K562 (cell line): ENCODE data around the gene CNTN5. TPM values are rescaled to one million over a fixed set of nuclear protein-coding genes. Genes with fewer than 3 reads are reported as not detected.

Experiments used
- ATAC-seq: fragments of 200-7000 bp; cut with Tn5 transposase; 3 replicates; pipeline ENCODE4 v1.9.1; 2020; ENCODE audit warnings: moderate library complexity
- BruUV-seq: library from RNA; stranded (reverse); fragments of 400-500 nt; replicated peaks from 2 replicates; lab custom pipeline; 2021; lab: Mats Ljungman, UMichigan
- CTCF ChIA-PET: fragments of 300-600 bp; formaldehyde crosslinking; extraction: SDS; loops from one replicate; lab custom pipeline; 2021; ENCODE audit warnings: low intra/inter-chr PET ratio; lab: Yijun Ruan, JAX
- POLR2A ChIA-PET: fragments of 300-600, 350-650 bp; sonication (Branson Sonifier 250); formaldehyde crosslinking; extraction: SDS; loops from one replicate; lab custom pipeline; 2021; ENCODE audit warnings: antibody characterized with exemption, inconsistent platforms; lab: Yijun Ruan, JAX
- DNase-seq, 4 experiments: peaks; one replicate each; pipeline versions ENCODE4 v3.0.0 to v3.0.0-alpha.2; 2011 to 2018; ENCODE audit warnings: low spot score in 3 of 4, mixed read lengths in 3 of 4; ENCODE audit errors: extremely low read depth in 1 of 4
- FAIRE-seq: peaks from 2 replicates; lab custom pipeline; 2011; peaks lifted over from hg19 to GRCh38; lab: Jason Lieb, UNC
- H2AFZ ChIP-seq: 2 replicates; pipeline ENCODE4 v1.6.0; 2011; ENCODE audit warnings: low read depth, low read length, control low read depth, inconsistent platforms
- H3K27ac ChIP-seq: fragments of 200-600 bp; 3 replicates; pipeline ENCODE4 v1.8.0; 2011; ENCODE audit warnings: low read depth, mild to moderate bottlenecking, control low read depth, inconsistent platforms, low read length, moderate library complexity, mixed read lengths; ENCODE audit errors: extremely low read depth
- H3K27me3 ChIP-seq, 2 experiments: fragments of 300-600 bp in 1 of 2; 2 replicates in 1 of 2; 3 replicates in 1 of 2; pipeline versions ENCODE4 v1.6.0 to v1.8.0; 2011; ENCODE audit warnings: inconsistent platforms in 2 of 2, low read length in 2 of 2, mild to moderate bottlenecking in 1 of 2, mixed read lengths in 1 of 2, moderate library complexity in 1 of 2; ENCODE audit not compliant: control insufficient read depth in 2 of 2, insufficient read depth in 2 of 2
- H3K36me3 ChIP-seq: fragments of 300-600 bp; 3 replicates; pipeline ENCODE4 v1.8.0; 2011; ENCODE audit warnings: mild to moderate bottlenecking, low read length, inconsistent platforms; ENCODE audit not compliant: control insufficient read depth, insufficient read depth
- H3K4me1 ChIP-seq, 2 experiments: fragments of 200-600 bp in 1 of 2; replicated peaks in 1 of 2; 2 replicates in 1 of 2; 3 replicates in 1 of 2; pipeline versions ENCODE4 v1.5.1 to v1.8.0; 2011; ENCODE audit warnings: inconsistent platforms in 2 of 2, low read length in 2 of 2, mild to moderate bottlenecking in 1 of 2, mixed read lengths in 1 of 2, moderate library complexity in 1 of 2; ENCODE audit not compliant: control insufficient read depth in 2 of 2, insufficient read depth in 2 of 2
- H3K4me2 ChIP-seq: 2 replicates; pipeline ENCODE4 v1.6.1; 2011; ENCODE audit warnings: low read length, control low read depth, inconsistent platforms, mixed read lengths; ENCODE audit not compliant: insufficient read depth
- H3K4me3 ChIP-seq: fragments of 200-600 bp; sonication (generic), shearing (Covaris generic); 2 replicates; pipeline ENCODE4 v1.5.1; 2016; ENCODE audit warnings: control low read depth, inconsistent platforms
- H3K79me2 ChIP-seq: fragments of 200-600 bp; 3 replicates; pipeline ENCODE4 v1.8.0; 2011; ENCODE audit warnings: low read length, inconsistent platforms; ENCODE audit not compliant: control insufficient read depth, insufficient read depth
- H3K9ac ChIP-seq, 2 experiments: 2 replicates each; pipeline versions ENCODE4 v1.6.0 to v1.6.1; 2011; ENCODE audit warnings: low read depth in 2 of 2, low read length in 2 of 2, control low read depth in 1 of 2, inconsistent platforms in 1 of 2, mild to moderate bottlenecking in 1 of 2, mixed read lengths in 1 of 2; ENCODE audit not compliant: insufficient read depth in 1 of 2
- H3K9me1 ChIP-seq: one replicate; pipeline ENCODE4 v1.6.0; 2011; ENCODE audit warnings: inconsistent platforms, mild to moderate bottlenecking, low read length, moderate library complexity; ENCODE audit not compliant: control insufficient read depth, insufficient read depth
- H3K9me3 ChIP-seq: replicated peaks from 2 replicates; pipeline ENCODE4 v1.5.1; 2011; ENCODE audit warnings: low read depth, low read length, inconsistent platforms; ENCODE audit not compliant: control insufficient read depth, insufficient read depth
- H4K20me1 ChIP-seq: replicated peaks from 2 replicates; pipeline ENCODE4 v1.6.1; 2011; ENCODE audit warnings: low read length, inconsistent platforms, mixed read lengths; ENCODE audit not compliant: control insufficient read depth, insufficient read depth
- ARHGAP35 ChIP-seq: fragments of 450-650 bp; IDR thresholded peaks from 2 replicates; pipeline ENCODE4 v1.6.1; 2018; ENCODE audit not compliant: partially characterized antibody
- CREB1 ChIP-seq, 2 experiments: sonication (generic) in 1 of 2; formaldehyde crosslinking in 1 of 2; IDR thresholded peaks; 2 replicates each; pipeline versions ENCODE4 v1.6.1 to v1.8.0; 2012 to 2022; ENCODE audit warnings: inconsistent platforms in 1 of 2, mild to moderate bottlenecking in 1 of 2, missing genetic modification reagents in 1 of 2, moderate library complexity in 1 of 2
- JUNB ChIP-seq: fragments of 450-650 bp; formaldehyde crosslinking; conservative IDR thresholded peaks from 2 replicates; pipeline ENCODE4 v1.4.0; 2020; ENCODE audit warnings: mild to moderate bottlenecking
- MAZ ChIP-seq, 2 experiments: fragments of 450-650 bp in 1 of 2; sonication (generic) in 1 of 2; formaldehyde crosslinking; IDR thresholded peaks in 1 of 2; conservative IDR thresholded peaks in 1 of 2; 2 replicates each; pipeline versions ENCODE4 v1.4.0 to v1.5.0; 2020; ENCODE audit warnings: mild to moderate bottlenecking in 1 of 2, missing genetic modification reagents in 1 of 2
- TSC22D4 ChIP-seq: fragments of 450-650 bp; IDR thresholded peaks from 2 replicates; pipeline ENCODE4 v1.6.1; 2016; ENCODE audit warnings: missing genetic modification characterization, missing biosample characterization, control low read depth
- ZBTB26 ChIP-seq: fragments of 450-650 bp; formaldehyde crosslinking; IDR thresholded peaks from 2 replicates; pipeline ENCODE4 v1.4.0; 2022; ENCODE audit warnings: missing genetic modification characterization
- in situ Hi-C: fragments of 300-500 bp; cut with MboI; formaldehyde crosslinking; loops from 4 replicates; pipeline ENCODE4 v1.15.0; 2018; ENCODE audit warnings: inconsistent platforms, mixed read lengths
- intact Hi-C: fragments of 100-400 bp; cut with micrococcal nuclease; formaldehyde crosslinking; loops from 2 replicates; pipeline ENCODE4 v1.14.2; 2022
- polyA plus RNA-seq, 8 experiments: library from polyadenylated mRNA; depleted of rRNA in 4 of 8; stranded (reverse) in 5 of 8; unstranded in 3 of 8; fragments of >200 nt; fragmentation: Nextera tagmentation in 2 of 8; fragmentation: Illumina TruSeq in 1 of 8; extraction: Ambion mirVana in 2 of 8; extraction: Trizol in 1 of 8; gene quantifications; 2 replicates each; pipeline versions ENCODE4 v1.2.1 to v1.2.3, GENCODE V29; 2011 to 2014; ENCODE audit warnings: inconsistent platforms in 1 of 8, missing spikeins in 1 of 8
- total RNA-seq, 7 experiments: library from RNA; depleted of rRNA in 6 of 7; stranded (reverse); fragments of >200 nt in 6 of 7; fragmentation: Illumina TruSeq in 2 of 7; extraction: Trizol in 2 of 7; gene quantifications; 2 replicates each; pipeline versions ENCODE4 v1.2.1 to v1.2.3, GENCODE V29; 2011 to 2021; ENCODE audit warnings: low replicate concordance in 1 of 7

Gene CNTN5
- total and polyA plus RNA-seq, 9 of the 15 experiments (the other 6 are each of a cell fraction or from before 2014, with no cell fraction given), result 0.03 TPM; not detected in 8

GRCh38 chr11:99584830-99585229 is 564.1 kb downstream of the CNTN5 start:
- ChIA-PET CTCF (no interaction called here), POLR2A (no interaction called here)
- Histone ChIP-seq H3K79me2 (no peaks in the 10 kb centered on the region), H3K9me3 (no peaks in the 10 kb centered on the region; the same call in 1 of the 2 replicates), H3K9me1 (no peaks in the 10 kb centered on the region), H3K27me3 (no peaks in the 10 kb centered on the region), H3K4me3 (no peak overlapping the region), H3K4me2 (no peak overlapping the region), H3K27ac (no peak overlapping the region), H3K36me3 (no peaks in the 10 kb centered on the region), H3K9ac (no peak overlapping the region), H2AFZ (no peak overlapping the region), H3K4me1 (no peaks in the 10 kb centered on the region), H4K20me1 (no peaks in the 10 kb centered on the region)
- in situ Hi-C loops, result no loop called here
- no peak for ATAC-seq
- DNase-seq, result no peak
- no peak for TF ChIP-seq MAZ (CRISPR knock-in tag; conservative IDR thresholded peaks at IDR 0.05 in 1 of 2, IDR thresholded peaks at IDR 0.05 in 1 of 2)
- no peak for TF ChIP-seq JUNB (CRISPR knock-in tag)
- no peak for TF ChIP-seq ZBTB26
- TF ChIP-seq TSC22D4, result no peak
- no peak for TF ChIP-seq CREB1 (IDR thresholded peaks at IDR 0.05)
- no peak for TF ChIP-seq CREB1 (CRISPR knock-in tag; IDR thresholded peaks at IDR 0.05)
- no peak for TF ChIP-seq ARHGAP35
- intact Hi-C loops, result no loop called here
- FAIRE-seq, result no peak
- no TSS peak for BruUV-seq
